HTERT RPE-1 (cell line): ENCODE data around the gene DBN1.
"Not testable (repeated sequence)": the region's sequence is repeated elsewhere in the genome, so short reads cannot be mapped to it uniquely, and the experiment has no call there.

Experiments
- in situ Hi-C: fragments of 300-500 bp; cut with MboI; formaldehyde crosslinking; loops from 4 replicates; pipeline ENCODE4 v1.14.3; 2020; ENCODE audit warnings: low sequenced_read_pairs

DBN1 gene

DNA sequence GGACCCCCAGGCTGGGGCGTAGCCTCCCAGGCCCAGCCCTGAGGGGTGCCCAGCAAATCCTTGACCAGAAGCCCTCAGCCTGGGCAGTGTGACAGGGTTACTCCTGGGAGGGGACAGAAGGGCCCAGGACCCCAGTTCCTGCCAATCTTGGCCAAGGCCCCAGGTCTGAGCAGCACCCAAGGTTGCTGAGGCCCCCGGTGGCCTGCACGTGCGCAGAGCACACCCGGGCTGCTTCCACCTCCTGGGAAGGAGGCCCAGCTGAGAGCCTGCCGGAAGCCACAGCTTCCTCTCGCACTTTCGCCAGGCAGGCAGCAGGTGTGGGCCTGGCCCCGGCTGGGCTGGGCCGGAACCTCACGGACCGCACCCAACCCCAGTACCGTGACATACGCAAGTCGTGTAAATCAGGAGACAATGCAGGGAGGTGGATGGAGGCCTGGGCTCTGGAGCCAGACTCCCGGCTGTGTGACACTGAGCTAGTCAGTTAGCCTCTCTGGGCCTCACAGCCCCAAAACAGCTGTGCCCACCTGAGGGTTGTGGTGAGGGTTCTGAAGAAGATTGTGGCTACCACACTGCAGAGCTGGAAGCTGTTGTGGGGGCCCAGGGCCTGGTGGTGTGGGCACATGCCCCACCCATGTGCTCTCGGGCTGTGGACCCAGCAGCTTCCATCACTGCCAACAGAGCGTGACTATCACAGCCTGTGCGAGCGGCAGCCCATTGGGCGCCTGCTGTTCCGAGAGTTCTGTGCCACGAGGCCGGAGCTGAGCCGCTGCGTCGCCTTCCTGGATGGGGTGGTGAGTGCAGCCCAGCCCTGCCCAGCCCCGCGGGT, 41.9 kb downstream of the DBN1 start:
- in situ Hi-C loops, result no loop called here

DNA sequence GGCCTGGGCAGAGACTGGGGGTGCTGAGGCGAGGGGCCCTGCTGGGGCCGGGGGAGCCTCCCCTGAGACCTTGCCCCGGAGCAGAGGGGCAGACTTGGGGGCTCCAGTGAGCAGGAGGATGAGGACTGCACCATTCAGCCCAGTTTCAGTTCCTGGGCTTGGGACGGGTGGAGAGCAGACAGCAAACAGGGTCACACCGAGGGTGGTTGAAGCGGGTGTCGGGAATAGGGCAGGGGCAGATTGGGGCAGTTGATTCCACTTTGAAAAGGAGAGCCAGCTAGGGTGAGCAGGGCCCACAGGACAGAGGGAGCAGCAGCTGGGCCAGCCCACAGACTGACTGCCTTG, 42.5 kb downstream of the DBN1 start:
- in situ Hi-C loops, result no loop called here

DNA sequence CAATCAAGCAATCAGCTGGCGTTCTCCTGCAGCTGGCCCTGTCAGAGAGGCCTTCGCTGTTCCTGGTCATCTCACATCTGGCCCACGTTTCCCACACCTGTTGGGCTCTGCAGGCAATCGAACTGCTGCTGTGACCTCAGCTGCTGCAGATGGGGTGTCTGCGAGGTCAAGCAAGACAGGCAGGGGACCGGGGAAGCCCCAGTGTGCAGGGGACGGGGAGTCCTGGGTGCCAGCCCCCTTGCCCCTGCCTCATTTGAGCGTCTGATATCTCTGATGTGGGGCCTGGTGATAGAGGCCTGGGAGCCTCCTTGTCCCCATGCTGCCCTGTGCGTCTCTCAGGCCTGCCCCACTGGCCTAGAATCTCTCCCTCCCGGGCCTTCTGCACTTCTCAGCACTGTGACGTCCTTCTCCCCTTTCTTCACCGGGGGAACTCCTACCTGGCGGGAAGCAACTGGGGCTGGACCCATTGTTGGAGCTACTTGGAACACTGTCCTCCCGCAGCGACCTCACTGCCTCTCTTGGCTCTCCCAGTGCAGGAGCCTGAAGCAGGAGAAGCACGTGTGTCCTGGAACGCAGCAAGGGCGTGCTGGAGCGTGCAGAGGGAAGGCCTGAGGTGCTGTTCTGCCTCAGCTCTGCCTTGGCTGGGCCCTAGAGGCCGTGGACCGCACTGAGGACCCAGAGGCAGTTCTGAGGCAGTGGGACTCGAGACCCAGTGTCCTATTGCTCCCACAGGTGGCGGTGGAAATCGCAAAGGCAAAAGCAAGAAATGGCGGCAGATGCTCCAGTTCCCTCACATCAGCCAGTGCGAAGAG, 43.1 kb downstream of the DBN1 start:
- in situ Hi-C loops, result no loop called here

DNA sequence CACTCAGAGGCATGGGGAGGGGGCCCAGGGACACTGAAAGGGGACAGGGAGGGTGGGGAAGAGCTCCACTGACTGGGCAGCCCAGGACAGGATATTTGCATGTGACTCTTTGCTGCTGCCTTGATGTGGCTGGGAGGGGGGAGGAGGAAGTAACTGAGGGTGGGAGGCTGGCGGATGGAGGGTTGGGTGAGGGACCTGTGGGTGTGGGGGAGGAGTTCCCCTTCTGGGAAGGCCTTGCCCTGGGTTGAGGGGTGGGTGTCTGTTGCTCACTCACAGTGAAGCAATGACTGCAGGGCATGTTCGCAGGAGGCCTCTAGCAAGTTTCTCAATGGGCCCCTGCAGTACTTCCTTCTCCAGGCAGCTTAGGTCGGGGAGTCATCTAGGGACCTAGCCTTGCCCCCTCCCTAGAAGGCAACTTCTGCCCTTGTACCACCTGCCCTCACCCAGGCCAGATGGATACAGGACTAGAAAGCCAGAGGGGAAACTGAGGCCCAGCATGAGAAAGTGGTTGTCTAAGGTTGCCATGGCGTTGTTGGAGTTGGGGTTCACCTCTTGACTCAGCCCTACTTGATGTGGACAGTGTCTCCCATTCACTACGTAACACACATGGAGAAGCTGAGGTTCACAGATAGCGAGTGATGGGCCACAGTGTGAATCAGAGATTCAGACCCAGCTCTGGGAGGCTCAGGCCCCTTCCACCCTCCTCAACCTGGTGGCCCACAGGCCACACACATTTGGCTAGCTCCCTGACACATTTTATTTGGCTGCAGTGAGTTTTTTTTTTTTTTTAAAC, 44.0 kb downstream of the DBN1 start:
- in situ Hi-C loops, result no loop called here

DNA sequence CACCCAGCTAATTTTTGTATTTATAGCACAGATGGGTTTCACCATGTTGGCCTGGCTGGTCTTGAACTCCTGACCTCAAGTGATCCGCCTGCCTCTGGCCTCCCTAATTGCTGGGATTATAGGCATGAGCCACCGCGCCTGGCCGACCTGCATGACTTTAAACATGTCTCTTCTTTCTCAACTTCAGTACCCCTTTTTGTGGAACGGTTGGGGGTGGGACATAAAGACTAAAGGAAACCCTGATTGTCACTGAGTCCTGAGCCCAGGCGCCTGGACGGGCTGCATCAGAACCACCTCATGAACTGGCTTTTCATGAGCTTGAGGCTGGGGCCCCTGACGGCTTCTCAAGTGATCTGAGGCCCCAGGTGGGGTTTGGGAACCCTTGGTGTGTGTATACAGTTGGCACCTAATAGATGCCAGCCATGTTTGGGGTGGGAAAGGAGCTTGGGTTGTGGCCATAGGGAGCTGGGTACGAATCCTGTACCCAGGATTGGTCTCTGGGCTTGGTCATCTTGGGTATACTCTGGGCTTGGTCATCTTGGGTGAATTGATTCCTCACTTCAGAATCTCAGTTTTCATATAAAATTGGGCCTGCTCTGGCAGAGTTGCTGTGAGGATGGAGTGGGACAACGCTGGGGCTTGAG, 44.7 kb downstream of the DBN1 start:
- in situ Hi-C loops, result no loop called here

DNA sequence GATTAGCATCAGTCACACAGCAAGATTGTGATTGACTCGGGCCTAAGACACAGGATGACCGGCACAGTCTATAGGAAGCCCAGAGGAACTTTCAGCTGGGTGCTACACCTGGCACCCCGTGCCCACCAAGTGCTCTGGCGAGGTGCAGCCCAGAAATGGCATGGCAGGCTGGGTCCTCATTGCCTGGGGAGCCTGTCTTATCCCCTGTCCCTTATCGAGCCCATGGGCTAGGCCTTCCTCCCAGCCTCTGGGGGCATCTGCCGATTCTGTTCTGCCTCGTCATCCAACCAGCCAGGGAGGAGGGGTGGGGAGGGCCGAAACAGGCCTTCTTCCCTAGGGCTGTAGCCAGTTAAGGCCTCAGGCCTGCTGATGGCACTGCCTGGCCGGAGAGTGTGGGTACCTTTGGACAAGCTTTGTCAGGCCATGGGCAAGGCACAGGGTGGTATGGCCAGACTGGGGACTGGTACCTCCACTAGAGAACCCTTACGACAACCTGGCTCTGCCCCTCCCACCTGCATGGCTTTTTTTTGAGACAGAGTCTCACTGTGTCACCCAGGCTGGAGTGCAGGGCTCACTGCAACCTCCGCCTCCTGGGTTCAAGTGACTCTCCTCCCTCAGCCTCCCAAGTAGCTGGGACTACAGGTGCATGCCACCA, 45.4 kb downstream of the DBN1 start:
- in situ Hi-C loops, result no loop called here

DNA sequence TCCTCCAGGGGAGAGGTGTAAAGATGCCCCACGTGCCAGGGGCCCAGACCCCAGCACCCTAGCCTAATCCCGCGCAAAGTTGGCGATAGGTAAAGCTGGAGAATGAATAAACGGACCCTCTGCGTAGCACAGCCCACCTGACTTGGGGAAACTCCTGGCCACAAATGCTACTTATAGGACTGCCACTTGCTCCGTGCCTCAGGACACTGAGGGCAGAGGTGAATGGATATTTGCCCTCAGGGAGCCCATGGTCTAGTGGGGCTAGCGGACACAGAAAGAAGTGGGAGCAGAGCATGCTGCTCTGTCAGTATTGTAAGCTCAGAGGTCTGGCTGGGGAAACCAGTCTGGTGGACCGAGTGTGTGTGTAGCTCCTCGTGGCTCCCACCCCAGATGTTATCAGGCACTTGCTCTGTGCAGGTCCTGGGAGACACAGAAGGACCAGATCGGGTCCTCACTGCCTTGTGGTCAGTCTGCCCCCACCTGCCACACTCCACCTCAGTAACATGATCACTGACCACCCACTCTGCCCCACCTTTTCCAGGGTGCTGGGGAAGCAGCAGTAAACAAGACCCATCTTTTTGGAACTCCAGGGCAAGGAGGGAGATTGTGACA, 46.1 kb downstream of the DBN1 start:
- in situ Hi-C loops, result no loop called here

DNA sequence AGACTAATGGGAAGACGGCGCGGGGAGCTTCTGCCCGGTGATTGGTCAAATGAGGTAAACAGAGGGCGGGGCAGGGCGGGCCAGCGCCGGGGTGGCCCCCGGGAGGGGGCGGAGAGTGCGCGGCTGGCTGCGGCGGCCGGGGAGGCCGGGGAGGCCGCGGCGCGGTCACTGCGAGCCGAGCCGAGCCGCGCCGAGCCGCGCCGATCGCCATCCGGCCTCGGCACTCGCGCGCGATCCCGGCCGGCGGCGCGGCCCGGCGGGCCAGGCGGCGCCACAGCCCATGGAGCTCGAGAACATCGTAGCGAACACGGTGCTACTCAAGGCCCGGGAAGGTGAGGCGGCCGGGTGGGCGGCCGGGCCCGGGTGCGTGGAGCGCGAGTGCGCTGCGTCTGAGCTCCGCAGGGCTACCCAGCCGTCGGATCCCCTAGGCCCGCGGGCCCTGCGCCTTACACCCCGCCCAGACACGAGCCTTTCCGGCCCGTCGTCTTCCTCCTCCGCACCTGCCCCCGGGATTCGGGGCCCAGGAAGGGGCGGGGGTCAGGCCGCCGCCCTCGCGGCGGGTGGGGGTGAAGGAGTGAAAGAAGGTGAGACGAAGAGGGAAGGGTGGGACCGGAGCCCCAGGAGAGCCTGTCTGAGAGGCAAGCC, 46.7 kb downstream of the DBN1 start, which contains the start of gene GRK6:
TSS of gene GRK6 (plus strand) at position 111 of the 645 bp plus-strand sequence. CDS start at position 281, 170 bp downstream.
- in situ Hi-C loops, result no loop called here

DNA sequence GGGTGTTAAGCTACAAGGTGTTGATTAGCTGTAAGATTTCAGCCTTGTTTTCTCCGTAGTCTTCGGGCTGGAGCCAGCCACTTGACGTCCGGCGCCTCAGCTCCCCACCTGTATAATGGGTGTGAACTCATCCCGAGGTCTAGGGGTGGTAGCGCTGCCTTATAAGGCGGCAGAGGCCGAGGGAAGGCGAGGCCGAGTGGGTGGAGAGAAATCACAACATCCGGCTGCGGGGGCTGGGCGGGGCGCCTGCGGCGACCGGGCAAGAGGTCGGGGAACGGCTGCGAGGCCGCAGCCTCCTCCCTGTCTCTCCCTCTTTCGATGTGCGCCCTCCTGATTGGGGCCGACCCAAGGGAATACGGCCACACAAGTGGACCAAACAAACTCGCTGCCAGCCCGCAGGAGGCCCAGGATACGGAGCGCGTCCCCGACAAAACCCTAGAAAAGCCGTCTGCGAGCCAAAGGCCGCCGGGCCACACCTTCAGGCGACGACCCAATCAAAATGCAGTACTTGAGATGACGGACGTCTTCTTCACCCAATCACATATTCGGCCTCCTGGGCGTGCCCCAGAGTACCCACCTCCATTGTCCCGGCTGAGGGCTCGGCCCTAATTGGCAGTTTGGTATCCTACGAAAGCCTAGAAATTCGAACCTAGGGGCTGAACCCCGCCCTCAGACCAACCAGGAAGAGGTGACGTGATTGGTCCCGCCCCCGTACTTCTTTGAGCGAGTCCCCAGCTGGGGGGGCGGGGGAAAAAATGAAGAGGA, 47.5 kb downstream of the DBN1 start:
- in situ Hi-C loops, result no loop called here

DNA sequence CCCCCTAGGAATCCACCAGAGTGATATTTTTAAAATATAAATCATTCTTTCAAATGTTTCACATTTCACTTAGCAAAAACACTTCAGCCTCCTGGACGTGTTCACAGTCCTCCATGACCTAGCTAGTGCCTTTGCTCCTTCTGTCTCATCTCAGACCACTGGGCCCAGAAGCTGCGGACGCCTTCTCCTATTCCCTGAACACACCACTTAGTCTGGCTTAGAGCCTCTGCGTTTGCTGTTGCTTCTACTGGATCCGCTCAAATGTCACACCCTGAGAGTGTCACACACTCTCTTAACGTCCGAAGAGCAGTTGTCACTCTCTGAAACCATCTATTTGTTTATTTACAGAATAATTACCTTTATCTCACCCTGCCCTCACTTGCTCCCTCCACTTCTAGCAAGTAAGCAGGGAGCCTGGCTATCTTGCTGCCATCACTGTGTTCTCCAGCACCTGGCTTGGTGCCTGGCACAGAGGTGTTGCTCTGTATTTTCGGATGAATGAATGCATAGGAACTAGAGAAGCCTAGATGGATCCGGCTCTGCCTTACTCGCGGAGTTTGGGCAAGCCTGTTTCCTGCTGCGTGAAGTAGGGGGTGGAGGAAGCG, 48.1 kb downstream of the DBN1 start:
- in situ Hi-C loops, result no loop called here

DNA sequence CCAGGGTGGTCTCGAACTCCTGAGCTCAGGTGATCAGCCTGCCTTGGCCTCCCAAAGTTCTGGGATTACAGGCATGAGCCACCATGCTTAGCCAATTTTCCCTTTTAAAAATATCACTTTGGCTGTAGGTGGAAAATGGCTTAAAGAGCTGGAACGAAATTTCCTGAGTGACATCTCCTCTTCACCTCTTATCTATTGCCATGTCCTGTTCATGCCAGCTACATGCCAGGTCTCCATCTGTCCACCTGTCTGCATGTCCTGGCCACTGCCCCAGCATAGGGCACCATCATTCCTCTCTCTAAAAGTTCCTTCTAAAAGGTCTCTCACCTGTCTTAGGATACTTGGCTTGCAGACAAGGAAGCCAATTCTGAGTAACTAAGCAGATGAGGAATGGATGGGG, 49.8 kb downstream of the DBN1 start:
- in situ Hi-C loops, result no loop called here

DNA sequence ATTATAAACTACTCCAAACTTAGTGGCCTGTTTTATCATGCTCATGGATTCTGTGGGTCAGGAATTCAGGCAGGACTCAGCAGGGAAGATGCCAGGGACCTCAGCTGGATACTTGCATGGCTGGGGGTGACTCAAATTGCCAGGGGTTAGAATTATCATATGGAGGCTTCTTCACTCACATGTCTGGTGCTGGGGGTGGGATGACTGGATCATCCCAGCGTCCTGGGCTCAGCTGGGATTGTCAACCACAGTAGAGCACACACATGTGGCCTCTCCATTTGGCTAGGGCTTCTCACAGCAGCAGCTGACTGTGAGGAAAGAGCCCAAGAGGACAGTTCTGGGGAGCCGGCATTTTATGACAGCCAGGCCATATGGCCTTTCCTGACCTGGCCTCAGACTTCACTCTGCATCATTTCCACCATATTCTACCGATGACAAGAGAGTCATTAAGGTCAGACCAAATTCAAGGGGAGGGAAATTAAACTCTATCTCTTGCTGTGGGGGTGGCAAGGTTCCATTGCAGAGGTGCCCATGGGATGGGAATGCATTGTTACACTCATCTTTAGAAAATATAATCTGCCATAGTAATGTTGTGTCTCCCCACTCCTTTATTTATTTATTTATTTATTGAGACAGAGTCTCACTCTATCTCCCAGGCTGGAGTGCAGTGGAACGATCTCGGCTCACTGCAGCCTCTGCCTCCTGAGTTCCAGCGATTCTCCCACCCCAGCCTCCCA, 52.2 kb downstream of the DBN1 start:
- in situ Hi-C loops, result no loop called here

DNA sequence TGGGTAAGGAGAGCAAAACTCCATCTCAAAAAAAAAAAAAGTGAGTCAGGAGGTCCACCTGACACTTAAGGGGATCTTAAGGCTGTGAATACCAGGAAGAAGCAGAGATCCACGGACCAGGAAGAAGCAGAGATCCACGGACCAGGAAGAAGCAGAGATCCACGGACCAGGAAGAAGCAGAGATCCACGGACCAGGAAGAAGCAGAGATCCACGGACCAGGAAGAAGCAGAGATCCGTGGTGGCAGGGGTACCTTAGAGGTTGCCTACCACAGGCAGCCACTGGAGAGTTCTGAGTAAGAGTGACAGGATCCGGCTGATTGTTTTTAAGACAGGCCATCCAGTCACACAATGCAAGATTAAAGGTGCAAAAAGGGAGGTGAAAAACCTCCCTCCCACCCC, 53.0 kb downstream of the DBN1 start:
- in situ Hi-C loops, result not testable (repeated sequence)

DNA sequence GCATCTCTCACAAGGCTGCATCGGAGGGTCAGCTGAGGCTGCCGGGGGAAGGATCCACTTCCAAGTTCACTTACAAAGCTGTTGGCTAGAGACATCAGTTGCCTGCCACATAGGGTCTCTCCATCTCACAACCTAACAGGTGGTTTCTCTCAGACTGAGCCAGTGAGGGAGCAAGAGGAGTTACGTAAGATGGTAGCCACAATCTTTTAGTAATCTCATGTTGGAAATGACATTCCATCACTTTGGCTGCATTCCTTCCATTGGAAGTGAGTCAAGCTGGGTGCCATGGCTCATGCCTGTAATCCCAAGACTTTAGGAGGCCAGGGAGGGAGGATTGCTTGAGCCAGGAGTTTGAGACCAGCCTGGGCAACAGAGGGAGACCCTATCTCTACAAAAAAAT, 54.4 kb downstream of the DBN1 start:
- in situ Hi-C loops, result no loop called here

DNA sequence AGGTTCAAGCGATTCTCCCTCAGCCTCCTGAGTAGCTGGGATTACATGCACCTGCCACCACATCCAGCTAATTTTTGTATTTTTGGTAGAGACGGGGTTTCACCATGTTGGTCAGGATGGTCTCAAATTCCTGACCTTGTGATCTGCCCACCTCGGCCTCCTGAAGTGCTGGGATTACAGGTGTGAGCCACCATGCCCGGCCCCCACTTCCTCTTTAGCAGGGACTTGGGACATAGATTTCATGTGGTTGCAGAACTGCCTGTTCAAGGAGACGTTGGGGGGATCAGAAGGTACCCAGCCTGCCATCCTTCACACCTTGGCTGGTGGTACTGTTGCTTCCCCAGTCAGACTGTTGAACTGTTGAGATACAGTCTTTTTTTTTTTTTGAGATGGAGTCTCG, 56.4 kb downstream of the DBN1 start:
- in situ Hi-C loops, result not testable (repeated sequence)

DNA sequence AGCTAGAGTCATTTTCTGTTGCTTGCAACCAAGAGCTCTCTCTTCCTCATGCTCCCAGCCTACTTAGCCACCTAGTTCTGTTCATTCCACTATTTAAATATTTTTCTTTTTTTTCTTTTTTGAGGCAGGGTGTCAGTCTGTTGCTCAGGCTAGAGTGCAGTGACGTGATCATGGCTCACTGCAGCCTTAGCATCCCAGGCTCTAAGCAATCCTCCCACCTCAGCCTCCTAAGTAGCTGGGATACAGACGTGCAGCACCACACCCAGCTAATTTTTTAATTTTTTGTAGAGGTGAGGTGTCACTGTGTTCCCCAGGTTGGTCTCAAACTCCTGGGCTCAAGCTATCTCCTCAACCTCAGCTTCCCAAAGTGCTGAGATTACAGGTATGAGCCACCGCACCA, 59.0 kb downstream of the DBN1 start:
- in situ Hi-C loops, result no loop called here

DNA sequence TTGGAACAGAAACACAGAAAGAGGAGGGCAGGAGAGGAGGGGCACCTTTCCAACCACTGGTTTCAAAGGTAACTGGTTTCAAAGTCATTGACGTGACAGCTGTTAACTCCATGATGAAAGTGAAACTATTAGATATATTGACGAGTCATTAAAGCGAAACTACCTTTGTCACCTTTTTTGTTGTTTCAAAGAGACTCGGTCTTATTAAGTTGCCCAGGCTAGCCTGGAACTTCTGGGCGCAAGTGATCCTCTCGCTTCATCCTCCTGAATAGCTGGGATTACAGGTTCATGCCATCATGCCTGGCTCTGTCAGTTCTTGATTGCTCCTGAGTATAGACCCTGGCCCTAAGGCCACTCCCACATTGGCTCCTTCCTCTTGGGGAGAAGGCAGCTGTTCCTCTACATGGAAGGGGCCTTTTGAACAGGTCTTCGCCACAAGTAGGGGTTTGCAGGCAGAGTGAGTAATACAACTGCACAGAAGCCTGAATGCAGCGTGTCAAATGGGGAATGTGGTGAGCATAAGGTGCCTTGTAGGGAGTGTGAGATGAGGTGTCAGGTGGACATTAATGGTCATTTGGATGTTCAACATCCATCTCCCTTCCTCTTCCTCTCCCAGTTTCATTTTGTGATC, 60.7 kb downstream of the DBN1 start:
- in situ Hi-C loops, result no loop called here
